HCT116 (cell line): Measurements from ENCODE around the gene FAM181A.

ENCODE experiments used
- ATF3 ChIP-seq: IDR thresholded peaks from 2 replicates; pipeline ENCODE4 v1.6.1; 2012
- CTCF ChIP-seq, 3 experiments: fragments of 200-600 bp in 1 of 3; sonication (generic) in 1 of 3; IDR thresholded peaks in 2 of 3; conservative IDR thresholded peaks in 1 of 3; 2 replicates each; pipeline ENCODE4 v1.5.1; 2012 to 2017; ENCODE audit warnings: low read depth in 2 of 3, low read length in 2 of 3, antibody characterized with exemption in 1 of 3, borderline replicate concordance in 1 of 3, control low read depth in 1 of 3, mild to moderate bottlenecking in 1 of 3, mixed read lengths in 1 of 3, mixed run types in 1 of 3, moderate library complexity in 1 of 3; ENCODE audit not compliant: insufficient read depth in 1 of 3
- EZH2phosphoT487 ChIP-seq: fragments of 200-600 bp; IDR thresholded peaks from 2 replicates; pipeline ENCODE4 v1.6.1; 2018; ENCODE audit warnings: antibody characterized with exemption, borderline replicate concordance
- JUND ChIP-seq: IDR thresholded peaks from 2 replicates; pipeline ENCODE4 v1.6.1; 2012
- POLR2A ChIP-seq: IDR thresholded peaks from 2 replicates; pipeline ENCODE4 v1.7.0; 2011; ENCODE audit warnings: borderline replicate concordance; ENCODE audit not compliant: insufficient read depth, insufficient read length; ENCODE audit errors: extremely low read depth

GRCh38 chr14:93914278-93914677 lies 12.9 kb upstream of the FAM181A start:
- TF ChIP-seq POLR2A (no peak), CTCF (IDR thresholded peaks at IDR 0.05 in 2 of 3, conservative IDR thresholded peaks at IDR 0.05 in 1 of 3; ENCODE audit: borderline replicate concordance in 1 of 3, insufficient read depth in 1 of 3, low read depth in 2 of 3, low read length in 2 of 3) (no peak), ATF3 (no peak), EZH2phosphoT487 (no peak), JUND (no peak)
